ENCODE data around the gene INPP4A. TPM values are rescaled to one million over a fixed set of nuclear protein-coding genes. Genes with fewer than 3 reads are reported as not detected.

Gene INPP4A
- total and polyA plus RNA-seq, 9 of the 15 experiments (the other 6 are each of a cell fraction or from before 2014, with no cell fraction given), result 1.8 to 15.7 (median 8.3) TPM

DNA sequence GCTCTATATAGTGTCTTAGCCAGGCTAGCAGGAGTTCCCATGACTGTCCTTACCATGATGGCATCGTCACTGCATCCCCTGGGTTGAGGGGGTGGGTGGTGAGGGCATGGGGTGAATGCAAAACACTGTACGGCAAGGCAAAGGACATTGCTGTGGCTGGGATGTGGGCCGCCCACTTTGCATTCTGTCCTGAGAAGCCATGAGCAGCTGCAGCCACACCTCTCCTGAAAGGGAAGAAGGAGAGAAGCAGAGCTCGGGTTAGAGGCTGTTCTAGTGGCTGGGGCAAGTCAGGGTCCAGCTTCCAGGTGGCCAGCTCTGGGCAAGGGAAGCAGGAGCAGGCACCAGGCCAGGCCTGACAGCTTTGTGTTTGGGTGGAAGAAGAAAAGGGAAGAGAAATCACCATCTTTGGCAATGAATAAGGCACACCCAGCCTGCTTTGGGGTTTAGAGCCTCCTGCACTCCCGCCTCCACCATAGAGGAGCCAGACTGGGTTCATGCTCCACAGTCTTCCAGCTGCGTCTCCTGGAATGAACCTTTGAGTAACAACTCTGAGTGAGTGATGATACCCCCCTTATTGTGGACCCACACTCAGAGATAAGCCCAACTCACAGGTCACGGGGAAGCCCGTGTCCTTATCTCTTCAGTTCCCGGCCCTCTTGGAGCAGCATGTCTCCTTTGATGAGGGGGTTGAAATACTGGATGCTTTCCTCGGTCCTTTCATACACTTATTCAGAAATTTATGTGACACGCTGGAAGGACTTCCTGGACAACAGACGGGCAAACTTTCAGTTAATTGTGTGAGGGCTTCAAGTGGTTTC lies 63.4 kb downstream of the INPP4A start (continued):
- TF ChIP-seq, protein P1, sequence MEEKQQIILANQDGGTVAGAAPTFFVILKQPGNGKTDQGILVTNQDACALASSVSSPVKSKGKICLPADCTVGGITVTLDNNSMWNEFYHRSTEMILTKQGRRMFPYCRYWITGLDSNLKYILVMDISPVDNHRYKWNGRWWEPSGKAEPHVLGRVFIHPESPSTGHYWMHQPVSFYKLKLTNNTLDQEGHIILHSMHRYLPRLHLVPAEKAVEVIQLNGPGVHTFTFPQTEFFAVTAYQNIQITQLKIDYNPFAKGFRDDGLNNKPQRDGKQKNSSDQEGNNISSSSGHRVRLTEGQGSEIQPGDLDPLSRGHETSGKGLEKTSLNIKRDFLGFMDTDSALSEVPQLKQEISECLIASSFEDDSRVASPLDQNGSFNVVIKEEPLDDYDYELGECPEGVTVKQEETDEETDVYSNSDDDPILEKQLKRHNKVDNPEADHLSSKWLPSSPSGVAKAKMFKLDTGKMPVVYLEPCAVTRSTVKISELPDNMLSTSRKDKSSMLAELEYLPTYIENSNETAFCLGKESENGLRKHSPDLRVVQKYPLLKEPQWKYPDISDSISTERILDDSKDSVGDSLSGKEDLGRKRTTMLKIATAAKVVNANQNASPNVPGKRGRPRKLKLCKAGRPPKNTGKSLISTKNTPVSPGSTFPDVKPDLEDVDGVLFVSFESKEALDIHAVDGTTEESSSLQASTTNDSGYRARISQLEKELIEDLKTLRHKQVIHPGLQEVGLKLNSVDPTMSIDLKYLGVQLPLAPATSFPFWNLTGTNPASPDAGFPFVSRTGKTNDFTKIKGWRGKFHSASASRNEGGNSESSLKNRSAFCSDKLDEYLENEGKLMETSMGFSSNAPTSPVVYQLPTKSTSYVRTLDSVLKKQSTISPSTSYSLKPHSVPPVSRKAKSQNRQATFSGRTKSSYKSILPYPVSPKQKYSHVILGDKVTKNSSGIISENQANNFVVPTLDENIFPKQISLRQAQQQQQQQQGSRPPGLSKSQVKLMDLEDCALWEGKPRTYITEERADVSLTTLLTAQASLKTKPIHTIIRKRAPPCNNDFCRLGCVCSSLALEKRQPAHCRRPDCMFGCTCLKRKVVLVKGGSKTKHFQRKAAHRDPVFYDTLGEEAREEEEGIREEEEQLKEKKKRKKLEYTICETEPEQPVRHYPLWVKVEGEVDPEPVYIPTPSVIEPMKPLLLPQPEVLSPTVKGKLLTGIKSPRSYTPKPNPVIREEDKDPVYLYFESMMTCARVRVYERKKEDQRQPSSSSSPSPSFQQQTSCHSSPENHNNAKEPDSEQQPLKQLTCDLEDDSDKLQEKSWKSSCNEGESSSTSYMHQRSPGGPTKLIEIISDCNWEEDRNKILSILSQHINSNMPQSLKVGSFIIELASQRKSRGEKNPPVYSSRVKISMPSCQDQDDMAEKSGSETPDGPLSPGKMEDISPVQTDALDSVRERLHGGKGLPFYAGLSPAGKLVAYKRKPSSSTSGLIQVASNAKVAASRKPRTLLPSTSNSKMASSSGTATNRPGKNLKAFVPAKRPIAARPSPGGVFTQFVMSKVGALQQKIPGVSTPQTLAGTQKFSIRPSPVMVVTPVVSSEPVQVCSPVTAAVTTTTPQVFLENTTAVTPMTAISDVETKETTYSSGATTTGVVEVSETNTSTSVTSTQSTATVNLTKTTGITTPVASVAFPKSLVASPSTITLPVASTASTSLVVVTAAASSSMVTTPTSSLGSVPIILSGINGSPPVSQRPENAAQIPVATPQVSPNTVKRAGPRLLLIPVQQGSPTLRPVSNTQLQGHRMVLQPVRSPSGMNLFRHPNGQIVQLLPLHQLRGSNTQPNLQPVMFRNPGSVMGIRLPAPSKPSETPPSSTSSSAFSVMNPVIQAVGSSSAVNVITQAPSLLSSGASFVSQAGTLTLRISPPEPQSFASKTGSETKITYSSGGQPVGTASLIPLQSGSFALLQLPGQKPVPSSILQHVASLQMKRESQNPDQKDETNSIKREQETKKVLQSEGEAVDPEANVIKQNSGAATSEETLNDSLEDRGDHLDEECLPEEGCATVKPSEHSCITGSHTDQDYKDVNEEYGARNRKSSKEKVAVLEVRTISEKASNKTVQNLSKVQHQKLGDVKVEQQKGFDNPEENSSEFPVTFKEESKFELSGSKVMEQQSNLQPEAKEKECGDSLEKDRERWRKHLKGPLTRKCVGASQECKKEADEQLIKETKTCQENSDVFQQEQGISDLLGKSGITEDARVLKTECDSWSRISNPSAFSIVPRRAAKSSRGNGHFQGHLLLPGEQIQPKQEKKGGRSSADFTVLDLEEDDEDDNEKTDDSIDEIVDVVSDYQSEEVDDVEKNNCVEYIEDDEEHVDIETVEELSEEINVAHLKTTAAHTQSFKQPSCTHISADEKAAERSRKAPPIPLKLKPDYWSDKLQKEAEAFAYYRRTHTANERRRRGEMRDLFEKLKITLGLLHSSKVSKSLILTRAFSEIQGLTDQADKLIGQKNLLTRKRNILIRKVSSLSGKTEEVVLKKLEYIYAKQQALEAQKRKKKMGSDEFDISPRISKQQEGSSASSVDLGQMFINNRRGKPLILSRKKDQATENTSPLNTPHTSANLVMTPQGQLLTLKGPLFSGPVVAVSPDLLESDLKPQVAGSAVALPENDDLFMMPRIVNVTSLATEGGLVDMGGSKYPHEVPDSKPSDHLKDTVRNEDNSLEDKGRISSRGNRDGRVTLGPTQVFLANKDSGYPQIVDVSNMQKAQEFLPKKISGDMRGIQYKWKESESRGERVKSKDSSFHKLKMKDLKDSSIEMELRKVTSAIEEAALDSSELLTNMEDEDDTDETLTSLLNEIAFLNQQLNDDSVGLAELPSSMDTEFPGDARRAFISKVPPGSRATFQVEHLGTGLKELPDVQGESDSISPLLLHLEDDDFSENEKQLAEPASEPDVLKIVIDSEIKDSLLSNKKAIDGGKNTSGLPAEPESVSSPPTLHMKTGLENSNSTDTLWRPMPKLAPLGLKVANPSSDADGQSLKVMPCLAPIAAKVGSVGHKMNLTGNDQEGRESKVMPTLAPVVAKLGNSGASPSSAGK (IDR thresholded peaks at IDR 0.05), result no peak
- TF ChIP-seq HNRNPH1 (optimal IDR thresholded peaks at IDR 0.05; ENCODE audit: low read depth, low read length) (no peak), ZKSCAN8 (CRISPR knock-in tag; IDR thresholded peaks at IDR 0.05) (peak; percentile 70; the same call in 1 of the 2 replicates), ETS2 (tag; IDR thresholded peaks at IDR 0.05; ENCODE audit: borderline replicate concordance, poor library complexity, severe bottlenecking) (no peak), BCOR (IDR thresholded peaks at IDR 0.05) (no peak)
- TF ChIP-seq, protein P2, sequence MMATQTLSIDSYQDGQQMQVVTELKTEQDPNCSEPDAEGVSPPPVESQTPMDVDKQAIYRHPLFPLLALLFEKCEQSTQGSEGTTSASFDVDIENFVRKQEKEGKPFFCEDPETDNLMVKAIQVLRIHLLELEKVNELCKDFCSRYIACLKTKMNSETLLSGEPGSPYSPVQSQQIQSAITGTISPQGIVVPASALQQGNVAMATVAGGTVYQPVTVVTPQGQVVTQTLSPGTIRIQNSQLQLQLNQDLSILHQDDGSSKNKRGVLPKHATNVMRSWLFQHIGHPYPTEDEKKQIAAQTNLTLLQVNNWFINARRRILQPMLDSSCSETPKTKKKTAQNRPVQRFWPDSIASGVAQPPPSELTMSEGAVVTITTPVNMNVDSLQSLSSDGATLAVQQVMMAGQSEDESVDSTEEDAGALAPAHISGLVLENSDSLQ (IDR thresholded peaks at IDR 0.05), result peak; percentile 43; the same call in 1 of the 2 replicates
- TF ChIP-seq, protein P3, sequence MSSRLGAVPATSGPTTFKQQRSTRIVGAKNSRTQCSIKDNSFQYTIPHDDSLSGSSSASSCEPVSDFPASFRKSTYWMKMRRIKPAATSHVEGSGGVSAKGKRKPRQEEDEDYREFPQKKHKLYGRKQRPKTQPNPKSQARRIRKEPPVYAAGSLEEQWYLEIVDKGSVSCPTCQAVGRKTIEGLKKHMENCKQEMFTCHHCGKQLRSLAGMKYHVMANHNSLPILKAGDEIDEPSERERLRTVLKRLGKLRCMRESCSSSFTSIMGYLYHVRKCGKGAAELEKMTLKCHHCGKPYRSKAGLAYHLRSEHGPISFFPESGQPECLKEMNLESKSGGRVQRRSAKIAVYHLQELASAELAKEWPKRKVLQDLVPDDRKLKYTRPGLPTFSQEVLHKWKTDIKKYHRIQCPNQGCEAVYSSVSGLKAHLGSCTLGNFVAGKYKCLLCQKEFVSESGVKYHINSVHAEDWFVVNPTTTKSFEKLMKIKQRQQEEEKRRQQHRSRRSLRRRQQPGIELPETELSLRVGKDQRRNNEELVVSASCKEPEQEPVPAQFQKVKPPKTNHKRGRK (tag; IDR thresholded peaks at IDR 0.05), result no peak
- TF ChIP-seq, protein P4, sequence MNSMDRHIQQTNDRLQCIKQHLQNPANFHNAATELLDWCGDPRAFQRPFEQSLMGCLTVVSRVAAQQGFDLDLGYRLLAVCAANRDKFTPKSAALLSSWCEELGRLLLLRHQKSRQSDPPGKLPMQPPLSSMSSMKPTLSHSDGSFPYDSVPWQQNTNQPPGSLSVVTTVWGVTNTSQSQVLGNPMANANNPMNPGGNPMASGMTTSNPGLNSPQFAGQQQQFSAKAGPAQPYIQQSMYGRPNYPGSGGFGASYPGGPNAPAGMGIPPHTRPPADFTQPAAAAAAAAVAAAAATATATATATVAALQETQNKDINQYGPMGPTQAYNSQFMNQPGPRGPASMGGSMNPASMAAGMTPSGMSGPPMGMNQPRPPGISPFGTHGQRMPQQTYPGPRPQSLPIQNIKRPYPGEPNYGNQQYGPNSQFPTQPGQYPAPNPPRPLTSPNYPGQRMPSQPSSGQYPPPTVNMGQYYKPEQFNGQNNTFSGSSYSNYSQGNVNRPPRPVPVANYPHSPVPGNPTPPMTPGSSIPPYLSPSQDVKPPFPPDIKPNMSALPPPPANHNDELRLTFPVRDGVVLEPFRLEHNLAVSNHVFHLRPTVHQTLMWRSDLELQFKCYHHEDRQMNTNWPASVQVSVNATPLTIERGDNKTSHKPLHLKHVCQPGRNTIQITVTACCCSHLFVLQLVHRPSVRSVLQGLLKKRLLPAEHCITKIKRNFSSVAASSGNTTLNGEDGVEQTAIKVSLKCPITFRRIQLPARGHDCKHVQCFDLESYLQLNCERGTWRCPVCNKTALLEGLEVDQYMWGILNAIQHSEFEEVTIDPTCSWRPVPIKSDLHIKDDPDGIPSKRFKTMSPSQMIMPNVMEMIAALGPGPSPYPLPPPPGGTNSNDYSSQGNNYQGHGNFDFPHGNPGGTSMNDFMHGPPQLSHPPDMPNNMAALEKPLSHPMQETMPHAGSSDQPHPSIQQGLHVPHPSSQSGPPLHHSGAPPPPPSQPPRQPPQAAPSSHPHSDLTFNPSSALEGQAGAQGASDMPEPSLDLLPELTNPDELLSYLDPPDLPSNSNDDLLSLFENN (IDR thresholded peaks at IDR 0.05; ENCODE audit: low read depth in 2 of 2, low read length in 2 of 2), result 0 out of 4 replicates have a peak, but pooled peaks of 1 of the 2 experiments have one; percentile 60
